A673 (cell line): ENCODE results near the gene TRMT112.

Experiments used
- EZH2 ChIP-seq: fragments of 200-600 bp; sonication (generic); IDR thresholded peaks from 2 replicates; pipeline ENCODE4 v1.6.1; 2017; ENCODE audit warnings: borderline replicate concordance, low read depth, mild to moderate bottlenecking, mixed read lengths, antibody characterized with exemption, low read length; ENCODE audit not compliant: poor library complexity, severe bottlenecking
- TF ChIP-seq, protein P1 (sequence below): fragments of 300-800, 200-600 bp; sonication (generic); conservative IDR thresholded peaks from 2 replicates; pipeline ENCODE4 v1.5.1; 2017; ENCODE audit warnings: low read depth, mild to moderate bottlenecking, antibody characterized with exemption, low read length, moderate library complexity, mixed read lengths

DNA sequence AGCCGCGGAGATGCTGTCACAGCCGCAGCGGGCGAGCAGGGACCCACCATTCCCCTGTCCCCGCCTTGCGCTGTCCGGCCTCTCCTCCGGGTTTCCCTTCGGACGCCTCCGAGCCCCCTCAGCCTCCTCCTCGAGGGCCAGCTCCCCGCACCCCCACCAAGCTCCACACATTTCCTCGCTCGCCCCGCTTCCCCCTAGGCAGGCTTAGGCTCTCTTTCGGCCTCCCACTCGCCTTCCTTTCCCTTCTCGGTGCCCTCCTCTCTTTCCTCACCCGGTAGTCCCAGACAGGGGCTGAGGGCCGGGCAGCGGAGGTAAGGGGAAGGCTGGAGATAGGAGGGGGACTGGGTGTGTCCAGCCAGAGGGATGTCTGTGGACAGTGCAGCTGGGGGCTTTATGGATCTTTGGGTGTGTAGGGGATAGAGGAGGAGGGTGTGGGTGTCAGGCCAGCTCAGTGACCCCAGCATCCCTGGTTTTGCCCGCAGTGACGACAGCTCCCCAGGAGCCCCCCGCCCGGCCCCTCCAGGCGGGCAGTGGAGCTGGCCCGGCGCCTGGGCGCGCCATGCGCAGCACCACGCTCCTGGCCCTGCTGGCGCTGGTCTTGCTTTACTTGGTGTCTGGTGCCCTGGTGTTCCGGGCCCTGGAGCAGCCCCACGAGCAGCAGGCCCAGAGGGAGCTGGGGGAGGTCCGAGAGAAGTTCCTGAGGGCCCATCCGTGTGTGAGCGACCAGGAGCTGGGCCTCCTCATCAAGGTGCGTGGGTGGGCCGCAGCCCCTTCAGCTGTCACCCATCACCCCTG lies 24.7 kb downstream of the TRMT112 start:
- TF ChIP-seq, protein P1, sequence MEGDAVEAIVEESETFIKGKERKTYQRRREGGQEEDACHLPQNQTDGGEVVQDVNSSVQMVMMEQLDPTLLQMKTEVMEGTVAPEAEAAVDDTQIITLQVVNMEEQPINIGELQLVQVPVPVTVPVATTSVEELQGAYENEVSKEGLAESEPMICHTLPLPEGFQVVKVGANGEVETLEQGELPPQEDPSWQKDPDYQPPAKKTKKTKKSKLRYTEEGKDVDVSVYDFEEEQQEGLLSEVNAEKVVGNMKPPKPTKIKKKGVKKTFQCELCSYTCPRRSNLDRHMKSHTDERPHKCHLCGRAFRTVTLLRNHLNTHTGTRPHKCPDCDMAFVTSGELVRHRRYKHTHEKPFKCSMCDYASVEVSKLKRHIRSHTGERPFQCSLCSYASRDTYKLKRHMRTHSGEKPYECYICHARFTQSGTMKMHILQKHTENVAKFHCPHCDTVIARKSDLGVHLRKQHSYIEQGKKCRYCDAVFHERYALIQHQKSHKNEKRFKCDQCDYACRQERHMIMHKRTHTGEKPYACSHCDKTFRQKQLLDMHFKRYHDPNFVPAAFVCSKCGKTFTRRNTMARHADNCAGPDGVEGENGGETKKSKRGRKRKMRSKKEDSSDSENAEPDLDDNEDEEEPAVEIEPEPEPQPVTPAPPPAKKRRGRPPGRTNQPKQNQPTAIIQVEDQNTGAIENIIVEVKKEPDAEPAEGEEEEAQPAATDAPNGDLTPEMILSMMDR: no peak
- TF ChIP-seq EZH2: no peak
